GM19397 (cell line): Measurements from ENCODE around the gene ARAP3.
A peak's percentile ranks its signal among the peaks of the same experiment; 100 is the strongest.

Source experiments
- ATAC-seq: cut with Tn5 transposase; IDR thresholded peaks from one replicate; pipeline ENCODE4 v1.9.1; 2021; ENCODE audit warnings: mild to moderate bottlenecking, moderate library complexity; ENCODE audit not compliant: unreplicated experiment

ARAP3 gene

DNA sequence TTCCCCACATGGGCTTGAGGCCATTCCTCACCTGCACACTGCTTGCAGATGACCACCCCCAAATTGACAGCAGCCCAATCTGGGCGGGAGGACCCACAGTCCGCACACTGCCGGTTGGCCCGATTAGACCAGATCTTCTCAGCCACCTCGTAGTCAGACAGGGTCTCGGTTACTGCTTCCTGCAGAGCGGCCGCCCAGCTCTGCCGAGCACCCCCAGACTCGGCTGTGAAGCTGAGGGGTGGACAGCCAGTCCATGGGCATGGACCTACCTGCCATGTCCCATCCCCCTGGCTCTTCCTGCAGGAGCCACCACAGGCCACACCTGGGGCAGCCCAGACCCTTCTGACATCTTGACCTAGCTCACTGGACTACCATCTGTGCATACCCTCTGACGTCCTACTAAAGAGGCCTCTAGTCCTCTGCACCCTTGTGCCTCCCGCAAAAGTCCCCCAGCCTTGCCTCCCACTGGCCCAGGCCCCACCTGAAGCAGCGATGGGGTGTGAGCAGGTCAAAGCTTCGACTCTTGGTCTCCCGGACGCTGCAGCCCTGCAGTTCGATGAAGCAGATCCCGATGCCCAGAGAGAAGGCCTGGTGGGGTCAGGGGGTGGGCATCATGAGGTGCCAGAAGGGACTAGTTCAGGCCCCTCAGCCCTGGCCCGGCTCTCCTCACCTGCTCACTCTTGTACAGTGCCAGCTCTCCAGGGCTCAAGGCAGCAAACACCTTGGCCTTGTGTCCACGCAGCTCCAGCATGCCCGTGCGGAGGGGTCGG, 9.8 kb downstream of the ARAP3 start:
- ATAC-seq = no peak

DNA sequence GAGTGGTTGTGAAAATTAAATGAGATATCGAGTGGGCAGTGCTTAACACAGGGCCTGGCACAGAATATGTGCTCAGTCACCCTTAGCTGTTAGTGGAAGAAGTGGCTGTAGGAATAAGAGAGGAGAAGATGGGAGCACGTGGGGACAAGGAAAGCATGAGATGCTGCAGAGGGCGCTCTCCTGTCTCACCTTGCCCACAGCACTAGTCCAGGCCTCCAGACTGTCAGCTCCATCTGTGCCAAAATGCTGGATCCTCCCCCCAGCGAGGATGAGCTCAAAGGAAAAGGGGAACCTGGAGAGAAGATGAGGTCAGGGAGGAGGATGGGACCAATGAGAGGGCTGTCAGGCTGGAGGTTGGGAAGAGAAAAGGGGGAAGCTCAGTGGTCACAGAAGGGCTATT, 12.5 kb downstream of the ARAP3 start:
- no peak for ATAC-seq

DNA sequence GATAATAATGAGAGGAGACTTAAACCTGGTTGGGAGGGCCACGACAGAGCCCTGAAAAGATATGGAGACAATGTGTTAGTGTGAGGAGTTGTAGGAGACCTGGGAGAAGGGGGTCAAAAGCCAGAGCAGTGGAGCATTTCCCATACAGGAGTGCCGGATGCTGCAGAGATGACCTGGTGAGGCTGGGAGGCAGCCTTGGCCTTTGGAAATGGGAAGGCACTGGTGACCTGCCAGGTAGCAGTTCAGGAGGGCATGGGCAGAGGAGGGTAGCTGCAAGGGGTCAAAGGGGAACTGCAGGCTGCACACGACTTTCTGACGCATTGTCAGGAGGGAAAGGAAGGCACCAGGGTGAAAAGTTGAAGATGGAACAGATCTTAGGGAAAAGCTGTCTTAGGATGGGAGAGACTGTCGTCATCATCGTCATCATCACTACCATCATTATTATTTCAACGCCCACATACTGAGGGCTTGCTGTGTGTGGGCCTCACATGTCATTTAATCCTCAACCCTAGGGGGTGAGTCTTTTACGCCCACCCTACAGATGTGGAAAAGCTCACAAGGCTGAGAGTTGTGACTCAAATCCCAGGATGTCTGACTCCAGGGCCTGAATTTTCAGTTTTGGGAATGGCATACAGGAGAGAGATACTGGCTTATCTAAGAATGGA, 13.3 kb downstream of the ARAP3 start:
- no peak for ATAC-seq

DNA sequence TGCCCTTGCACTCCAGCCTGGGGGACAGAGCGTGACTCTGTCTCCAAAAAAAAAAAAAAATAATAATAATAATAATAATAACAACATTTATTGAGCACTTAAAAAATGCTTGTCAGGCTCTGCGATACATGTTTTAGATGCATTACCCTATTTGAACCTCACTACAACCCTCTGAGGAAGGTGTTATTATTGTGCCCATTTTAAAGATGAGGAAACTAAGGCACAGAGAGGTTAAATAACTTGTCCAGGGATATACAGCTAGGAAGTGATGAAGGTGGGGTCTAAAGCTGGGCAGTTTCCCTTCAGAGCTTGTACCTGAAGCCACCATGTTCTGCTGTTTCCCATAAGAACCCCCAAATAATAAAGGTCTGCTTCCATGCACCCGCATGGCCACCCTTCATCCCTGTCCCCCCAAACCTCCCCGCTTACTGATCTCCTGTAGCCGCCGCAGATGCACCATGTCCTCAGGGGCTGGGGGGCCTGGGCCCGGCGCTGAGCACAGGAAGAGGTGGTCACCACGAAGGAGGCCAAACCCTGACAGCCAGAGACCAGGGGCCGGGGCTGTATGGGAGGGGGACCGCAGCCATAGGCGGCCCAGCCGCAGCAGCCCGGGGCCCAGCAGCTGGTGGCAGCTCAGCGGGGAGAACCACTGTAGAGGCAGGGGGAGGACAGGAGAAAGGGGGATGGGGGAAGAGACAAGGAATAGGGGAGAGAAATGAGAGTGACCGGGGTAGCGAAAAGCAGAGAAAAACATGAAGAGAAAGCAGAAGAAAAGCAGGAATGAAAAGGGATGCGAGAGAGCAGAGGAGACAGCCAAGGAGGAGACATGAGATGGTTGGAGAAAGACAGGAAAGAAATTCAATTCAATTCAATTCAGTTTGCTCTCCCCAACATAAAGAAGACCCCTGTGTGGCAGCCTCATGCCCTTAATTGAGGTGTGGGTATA, 15.8 kb downstream of the ARAP3 start:
- no peak for ATAC-seq

DNA sequence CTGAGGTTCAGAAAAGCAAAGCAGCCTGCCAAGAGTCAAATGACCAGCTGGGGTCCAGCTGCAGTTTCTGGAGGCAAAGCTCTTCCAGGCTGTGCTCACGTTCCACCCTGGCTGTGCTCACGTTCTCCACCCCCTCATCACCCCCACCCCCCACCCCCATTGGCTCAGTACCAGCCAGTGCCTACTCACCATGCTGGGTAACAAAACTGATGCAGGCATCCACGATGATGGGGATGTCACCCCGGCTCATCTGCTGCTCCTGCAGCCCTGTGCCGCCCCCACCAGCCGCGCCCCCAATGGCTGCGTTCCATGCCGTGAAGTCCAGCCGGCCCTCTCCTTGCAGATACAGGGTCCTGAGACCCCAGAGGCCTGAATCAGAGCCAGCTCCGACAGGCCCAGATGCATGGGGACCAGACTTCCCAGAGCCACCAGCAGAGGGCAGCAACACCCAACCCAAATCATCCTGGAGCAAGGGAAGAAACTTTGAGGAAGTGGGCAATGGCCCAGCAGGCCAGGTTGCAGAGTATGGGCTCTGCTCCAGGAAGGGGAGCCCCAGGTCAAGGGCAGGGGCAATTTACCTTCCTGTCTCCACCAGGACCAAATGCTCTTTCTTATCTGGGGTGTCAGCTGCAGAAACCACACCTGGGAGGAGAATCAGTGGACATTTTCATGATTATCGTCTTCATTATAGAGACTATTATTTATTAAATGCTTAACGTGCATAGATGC, 17.1 kb downstream of the ARAP3 start:
- ATAC-seq = peak; percentile 98

DNA sequence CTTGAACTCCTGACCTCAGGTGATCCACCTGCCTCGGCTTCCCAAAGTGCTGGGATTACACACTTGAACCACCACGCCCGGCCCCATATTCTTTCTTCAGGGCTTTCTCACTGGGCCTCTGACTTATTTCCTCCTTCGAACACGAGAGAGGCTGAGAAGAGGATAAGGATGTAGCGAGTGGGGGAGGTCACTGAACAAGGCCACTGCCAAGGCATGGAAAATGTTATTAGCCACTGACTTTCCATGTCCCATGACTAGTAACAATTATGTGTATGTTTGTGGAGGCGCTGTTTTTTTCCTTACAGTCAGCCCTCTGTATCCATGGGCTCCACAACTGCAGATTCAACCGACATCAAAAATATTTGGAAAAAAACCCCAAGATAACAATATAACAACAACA, 18.5 kb downstream of the ARAP3 start:
- no peak for ATAC-seq

DNA sequence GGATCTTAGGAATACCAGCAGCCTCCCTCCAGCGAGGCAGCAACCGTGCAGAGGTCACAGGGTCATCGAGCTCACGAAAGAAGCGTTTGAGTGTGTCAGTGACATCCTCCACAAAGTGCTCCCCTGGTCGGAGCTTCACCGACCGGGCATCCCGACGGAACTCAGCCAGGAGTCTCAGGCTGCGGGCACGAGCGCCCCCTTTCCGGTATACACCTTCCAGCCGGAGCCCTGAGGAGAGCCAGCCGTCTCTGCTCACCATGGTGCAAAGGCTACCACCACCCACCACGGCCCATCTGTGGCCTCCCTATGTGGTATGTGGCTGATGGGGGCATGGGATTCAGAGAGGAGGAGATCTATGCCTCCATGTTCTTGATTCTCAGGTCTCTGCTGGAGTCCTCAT, 20.0 kb downstream of the ARAP3 start:
- ATAC-seq = no peak

DNA sequence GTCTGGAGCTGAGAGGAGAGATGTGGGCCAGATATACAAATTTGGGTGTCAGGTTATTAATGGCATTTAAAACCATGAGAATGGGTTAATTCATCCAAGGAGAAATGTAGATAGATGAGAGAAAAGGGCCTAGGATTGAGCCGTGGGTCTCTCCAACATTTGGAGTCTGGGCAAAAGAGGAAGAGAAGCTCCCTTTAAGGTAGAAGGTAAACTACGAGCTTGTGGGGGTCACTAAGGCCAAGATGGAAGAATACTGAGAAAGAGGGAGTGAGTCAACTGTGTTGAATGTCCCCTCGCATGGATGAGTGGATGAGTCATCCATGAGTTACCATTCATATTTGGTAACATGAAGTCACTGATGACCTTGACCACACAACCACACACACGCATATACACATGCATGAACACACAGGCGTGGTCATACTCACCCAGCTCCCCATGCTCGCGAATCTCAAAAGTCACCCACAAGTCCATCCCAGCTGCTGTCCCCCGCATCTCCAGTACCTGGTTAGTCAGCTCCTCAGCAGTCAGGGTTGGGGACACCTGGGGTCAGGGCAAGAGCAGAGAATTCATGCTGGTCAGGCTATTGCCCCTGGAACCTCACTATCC, 24.0 kb downstream of the ARAP3 start:
- ATAC-seq = no peak

DNA sequence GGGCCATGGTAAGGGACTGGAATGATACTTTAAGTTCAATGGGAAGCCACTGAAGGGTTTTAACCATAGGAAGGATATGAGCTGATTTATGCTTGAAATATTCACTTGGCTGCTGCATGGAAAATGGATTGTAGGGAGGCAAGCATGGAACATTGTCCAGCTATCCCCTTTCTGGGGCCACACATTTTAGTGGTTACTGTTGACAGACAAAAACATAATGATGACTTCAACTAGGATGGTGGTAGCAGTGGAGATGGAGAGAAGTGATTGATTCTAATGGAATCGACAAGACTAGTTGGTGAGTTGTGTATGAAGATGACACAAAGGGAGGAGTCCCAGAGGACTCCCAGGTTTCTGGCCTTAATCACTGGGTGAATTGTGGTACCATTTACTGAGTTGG, 24.6 kb downstream of the ARAP3 start:
- no peak for ATAC-seq

DNA sequence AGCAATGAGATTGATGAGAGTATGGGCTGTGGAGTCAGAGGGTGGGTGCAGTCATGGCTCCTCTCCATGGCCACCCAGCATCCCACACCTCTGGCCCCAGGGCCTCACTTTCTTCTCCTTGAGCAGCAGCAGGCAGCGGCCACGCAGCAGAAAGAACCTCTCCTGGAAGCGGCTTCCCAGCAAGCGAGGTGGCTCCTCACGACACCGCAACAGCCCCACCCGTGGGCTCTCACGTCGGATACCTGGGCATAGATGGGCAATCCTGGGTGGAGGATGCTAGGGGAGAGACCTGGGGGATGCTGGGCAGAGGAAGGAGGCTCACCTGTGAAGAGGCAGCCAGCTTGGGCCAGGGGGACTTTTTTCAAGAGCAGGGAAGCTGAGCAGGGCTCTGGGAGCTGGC, 25.6 kb downstream of the ARAP3 start:
- no peak for ATAC-seq

DNA sequence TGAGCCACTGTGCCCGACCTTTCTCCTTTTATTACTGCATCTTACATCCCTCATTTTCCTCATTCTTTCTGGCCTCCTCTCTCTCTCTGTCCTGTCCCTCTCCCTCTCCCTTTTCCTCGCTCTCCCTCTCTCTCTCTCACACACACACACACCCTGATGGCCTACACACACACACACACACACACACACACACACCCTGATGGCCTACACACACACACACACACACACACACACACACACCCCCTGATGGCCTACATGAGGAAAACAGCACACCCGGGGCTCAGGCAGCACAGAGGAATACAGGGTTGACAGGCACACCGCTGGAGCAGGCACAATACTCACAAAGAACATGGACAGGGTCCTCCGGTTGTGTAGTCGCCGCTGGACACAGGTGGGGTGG, 27.0 kb downstream of the ARAP3 start:
- ATAC-seq = no peak

DNA sequence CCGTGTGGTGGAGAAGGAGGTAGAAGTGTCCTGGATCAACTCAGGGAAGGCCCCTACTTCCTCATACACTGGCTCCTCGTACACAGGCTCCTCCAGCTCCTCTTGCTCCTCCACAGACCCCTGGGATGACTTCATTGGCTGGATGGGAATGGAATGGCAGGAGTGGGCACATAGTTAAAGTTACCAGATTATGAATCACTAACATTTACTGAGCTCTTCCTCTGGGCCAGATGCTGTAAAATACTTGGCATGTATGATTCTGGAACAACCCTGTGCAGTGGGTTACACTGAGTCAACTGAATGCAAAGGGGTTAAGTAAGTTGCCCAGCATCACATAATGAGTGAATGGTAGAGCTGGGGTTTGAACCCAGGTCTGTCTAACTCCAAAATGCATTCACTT, 27.7 kb downstream of the ARAP3 start:
- no peak for ATAC-seq

DNA sequence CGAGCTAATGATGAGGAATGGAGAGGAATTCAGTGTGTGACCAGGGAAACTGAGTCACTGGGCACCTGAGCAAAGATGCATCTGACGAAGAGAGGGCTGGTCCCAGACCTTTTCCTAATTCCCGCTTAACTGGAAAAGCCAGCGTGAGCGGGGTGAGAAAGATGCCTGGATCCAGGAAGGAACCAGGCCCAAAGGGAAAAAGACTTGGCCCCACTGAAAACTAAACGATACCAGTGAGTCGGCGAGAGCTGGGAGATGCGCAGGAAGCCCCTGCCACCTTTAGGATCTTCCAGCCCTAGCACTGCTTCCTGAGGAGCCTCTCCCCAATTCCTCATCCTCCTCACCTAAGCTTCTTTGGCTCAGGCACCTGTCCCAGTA, 30.3 kb downstream of the ARAP3 start:
- ATAC-seq = no peak

DNA sequence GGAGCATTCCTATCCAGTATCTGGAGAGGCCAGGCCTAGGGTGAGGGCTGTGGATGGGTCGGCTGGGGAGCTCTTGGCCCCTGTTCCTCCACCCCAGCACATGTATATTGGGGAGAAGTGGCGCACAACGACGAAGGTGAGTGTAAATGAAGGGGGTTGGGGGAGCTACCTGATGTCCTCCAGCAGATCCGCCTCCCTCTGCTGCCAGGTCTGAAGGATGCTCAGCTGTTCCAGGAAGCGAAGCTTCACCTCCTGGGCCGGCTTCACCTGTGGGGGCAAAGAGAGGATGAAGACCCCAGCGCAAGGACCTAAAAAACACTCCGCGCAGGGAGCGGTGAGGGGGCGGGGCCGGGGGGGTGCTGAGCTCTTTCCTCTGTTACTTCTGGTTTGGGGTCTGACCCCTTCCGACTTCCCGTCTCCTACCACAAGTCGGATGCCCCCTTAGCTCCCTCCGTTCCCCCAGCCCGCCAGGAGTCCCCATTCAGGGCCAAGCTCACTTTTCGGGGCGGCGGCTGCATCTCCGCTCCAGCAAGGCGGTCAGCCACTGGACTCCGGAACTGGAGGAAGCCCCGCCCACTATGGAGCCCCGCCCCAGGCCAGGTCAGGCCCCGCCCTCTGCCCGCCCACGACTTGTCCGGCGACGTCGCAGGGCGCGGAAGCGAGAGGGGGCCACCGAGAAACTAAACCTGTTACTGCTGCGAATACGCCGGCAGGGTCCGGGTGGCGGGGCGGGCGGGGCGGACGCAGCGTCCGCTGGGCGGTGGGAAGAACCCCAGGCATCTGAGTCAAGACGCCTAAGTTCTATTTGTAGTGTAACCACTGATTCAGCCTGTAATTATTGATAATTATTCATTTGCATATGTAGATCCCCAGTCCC, 30.9 kb downstream of the ARAP3 start, which contains the start of gene FCHSD1:
Gene FCHSD1, minus strand, starts transcription at position 568 of the 877 bp plus-strand sequence. Its CDS starts 50 bp downstream, at position 518.
- ATAC-seq = peak; percentile 97

DNA sequence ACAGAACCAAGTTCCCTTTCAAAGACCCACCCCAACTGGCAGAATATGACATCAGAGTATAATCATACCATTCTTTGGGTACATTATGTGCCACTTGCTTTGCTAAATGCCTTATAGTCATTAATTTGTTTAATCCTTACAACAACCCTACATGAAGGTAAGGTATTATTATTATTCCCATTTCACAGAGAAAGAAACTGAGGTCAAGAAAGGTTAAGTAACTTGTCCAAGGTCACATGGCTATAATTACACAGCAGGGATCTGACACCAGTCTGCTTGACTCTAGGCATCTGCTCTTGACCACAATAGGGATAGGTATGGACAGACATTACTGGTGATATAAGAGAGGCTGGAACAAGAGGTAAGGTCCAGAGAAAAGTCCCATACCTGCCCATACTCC, 32.1 kb downstream of the ARAP3 start:
- no peak for ATAC-seq

DNA sequence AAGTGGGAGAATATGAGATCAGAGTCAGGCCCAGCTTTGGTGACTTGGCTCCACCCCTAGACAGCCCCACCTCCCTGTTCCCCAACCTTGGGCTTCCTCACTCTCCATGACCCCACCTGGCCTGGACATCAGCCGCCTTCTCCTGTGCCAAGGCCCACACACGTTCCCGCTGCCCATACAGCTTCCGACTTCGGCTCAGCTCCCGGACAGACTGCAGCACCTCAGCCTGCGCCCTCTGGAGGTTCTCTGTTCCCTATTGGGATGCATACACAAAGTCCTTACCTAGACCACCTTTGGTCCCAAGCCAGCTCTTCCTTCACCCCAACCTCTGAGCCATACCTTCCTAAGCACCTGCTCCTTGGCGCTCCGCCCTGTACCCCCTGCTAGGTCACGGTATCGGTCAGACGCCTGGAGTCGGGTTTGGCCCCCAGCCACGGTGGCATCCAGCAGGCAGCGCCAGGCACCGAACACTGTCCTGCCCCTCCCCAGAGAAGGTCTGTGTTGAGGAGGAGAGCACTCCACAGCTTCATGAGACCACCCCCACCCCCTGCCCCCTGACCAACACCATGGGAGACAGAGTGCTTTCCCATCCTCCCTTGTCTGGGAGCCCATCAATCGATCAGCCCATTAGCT, 32.9 kb downstream of the ARAP3 start:
- no peak for ATAC-seq

DNA sequence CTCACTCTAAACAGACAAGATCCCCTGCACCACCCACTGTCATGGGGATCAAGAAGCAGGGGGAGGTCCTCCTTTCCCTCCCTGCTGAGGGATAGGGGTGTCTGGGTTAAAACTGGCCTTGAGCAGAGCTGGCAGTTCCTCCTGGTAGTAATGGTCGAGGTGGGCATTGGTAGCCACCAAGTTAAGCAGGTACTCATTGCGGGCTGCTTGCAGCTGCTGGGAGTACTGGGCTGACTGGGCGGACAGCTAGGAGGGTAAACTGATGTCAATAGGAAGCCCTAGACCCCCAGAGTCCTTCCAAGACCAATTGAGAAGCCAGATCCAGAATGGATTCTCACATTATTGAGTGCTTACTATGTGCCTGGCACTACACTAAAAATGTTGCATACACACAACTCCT, 34.2 kb downstream of the ARAP3 start:
- no peak for ATAC-seq

DNA sequence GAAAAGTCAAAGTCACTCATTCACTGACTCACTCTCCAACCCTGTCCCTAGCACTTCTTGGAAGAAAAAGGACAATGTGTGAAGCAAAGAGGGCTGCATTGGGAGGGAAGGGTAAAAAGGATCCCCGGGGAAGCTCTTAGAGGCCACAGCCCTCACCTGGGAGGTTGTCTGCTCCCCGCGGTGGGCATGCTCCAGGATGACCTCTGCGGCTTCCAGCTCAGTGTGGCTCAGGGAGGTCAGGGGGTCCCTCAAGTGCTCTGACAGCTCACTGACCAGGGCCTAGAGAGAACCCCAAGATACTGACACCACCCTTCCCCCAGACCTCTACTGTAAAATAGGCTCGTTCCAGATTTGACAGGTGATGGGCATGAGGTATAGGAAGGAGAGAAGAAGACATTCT, 34.8 kb downstream of the ARAP3 start:
- ATAC-seq = no peak

DNA sequence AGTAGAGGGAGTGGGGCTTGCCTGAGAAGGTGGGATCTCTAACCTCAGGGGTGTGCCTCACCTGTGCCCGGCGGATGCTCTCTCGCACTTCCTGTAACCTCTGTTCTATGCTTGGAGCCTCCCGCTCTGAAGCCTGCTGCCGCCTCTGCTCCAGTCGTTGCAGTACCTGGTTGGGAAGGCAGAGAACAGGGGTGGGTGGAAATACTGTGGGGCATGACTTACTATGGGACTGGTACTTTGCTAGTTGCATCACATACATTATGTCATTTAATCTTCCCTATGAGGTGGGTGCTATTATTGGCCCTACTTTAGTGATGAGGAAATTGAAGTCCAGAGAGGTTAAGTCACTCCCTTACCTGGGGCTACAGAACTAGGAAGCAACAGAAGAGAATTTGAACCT, 36.0 kb downstream of the ARAP3 start:
- ATAC-seq = no peak
